CD14-positive monocyte (primary cell): ENCODE measurements around the gene FAM228B. TPM values are rescaled to one million over a fixed set of nuclear protein-coding genes. Genes with fewer than 3 reads are reported as not detected.
A peak's percentile ranks its signal among the peaks of the same experiment; 100 is the strongest.
"Not testable (repeated sequence)": the region's sequence is repeated elsewhere in the genome, so short reads cannot be mapped to it uniquely, and the experiment has no call there.

ENCODE experiments used
- DNase-seq, 3 donors: peaks; one replicate each; pipeline ENCODE4 v3.0.0-alpha.2; 2011 to 2022
- H2AFZ ChIP-seq: 2 replicates; pipeline ENCODE4 v1.6.0; 2012; ENCODE audit warnings: mild to moderate bottlenecking, low read depth, low read length, inconsistent platforms; ENCODE audit not compliant: insufficient read depth, poor library complexity, severe bottlenecking
- H3K27ac ChIP-seq, 2 donors: 1 replicate in 1 of 2; 2 replicates in 1 of 2; pipeline ENCODE4 v1.5.1; 2012 to 2013; ENCODE audit warnings: low read length in 2 of 2, control low read depth in 1 of 2, inconsistent platforms in 1 of 2, low read depth in 1 of 2, mild to moderate bottlenecking in 1 of 2
- H3K27me3 ChIP-seq, 2 donors: one replicate each; pipeline versions ENCODE4 v1.6.0 to v1.6.1; 2011 to 2013; ENCODE audit warnings: low read length in 2 of 2; ENCODE audit not compliant: control insufficient read depth in 2 of 2, insufficient read depth in 2 of 2
- H3K36me3 ChIP-seq, 2 donors: replicated peaks in 1 of 2; 1 replicate in 1 of 2; 2 replicates in 1 of 2; pipeline versions ENCODE4 v1.5.1 to v1.6.1; 2012 to 2013; ENCODE audit warnings: low read length in 2 of 2, control low read depth in 1 of 2, inconsistent platforms in 1 of 2, mild to moderate bottlenecking in 1 of 2; ENCODE audit not compliant: insufficient read depth in 2 of 2, control insufficient read depth in 1 of 2
- H3K4me1 ChIP-seq, 2 donors: 1 replicate in 1 of 2; 2 replicates in 1 of 2; pipeline versions ENCODE4 v1.5.1 to v1.6.1; 2012 to 2013; ENCODE audit warnings: low read length in 2 of 2, control low read depth in 1 of 2, inconsistent platforms in 1 of 2, mild to moderate bottlenecking in 1 of 2, moderate library complexity in 1 of 2; ENCODE audit not compliant: insufficient read depth in 2 of 2, control insufficient read depth in 1 of 2
- H3K4me2 ChIP-seq: replicated peaks from 2 replicates; pipeline ENCODE3; 2012; ENCODE audit warnings: low read length, moderate library complexity, mild to moderate bottlenecking; ENCODE audit not compliant: poor library complexity, severe bottlenecking; ENCODE audit errors: extremely low read depth
- H3K4me3 ChIP-seq, 3 experiments: fragments of 200-600 bp in 1 of 3; sonication (generic) in 1 of 3; replicated peaks in 1 of 3; 1 replicate in 2 of 3; 2 replicates in 1 of 3; pipeline ENCODE4 v1.5.1; 2011 to 2013; ENCODE audit warnings: low read length in 3 of 3, mild to moderate bottlenecking in 3 of 3, control low read depth in 2 of 3, low read depth in 2 of 3, inconsistent platforms in 1 of 3, moderate library complexity in 1 of 3
- H3K79me2 ChIP-seq: 2 replicates; pipeline ENCODE4 v1.6.0; 2012; ENCODE audit warnings: mild to moderate bottlenecking, control low read depth, inconsistent platforms, low read length, moderate library complexity; ENCODE audit not compliant: insufficient read depth
- H3K9ac ChIP-seq: 2 replicates; pipeline ENCODE4 v1.6.0; 2017; ENCODE audit warnings: low read length, mild to moderate bottlenecking; ENCODE audit not compliant: insufficient read depth, poor library complexity, severe bottlenecking
- H3K9me3 ChIP-seq, 2 donors: replicated peaks in 1 of 2; 1 replicate in 1 of 2; 2 replicates in 1 of 2; pipeline versions ENCODE4 v1.5.1 to v1.6.1; 2012 to 2013; ENCODE audit warnings: low read length in 2 of 2, control low read depth in 1 of 2; ENCODE audit not compliant: control insufficient read depth in 1 of 2, insufficient read depth in 1 of 2
- H4K20me1 ChIP-seq: 2 replicates; pipeline ENCODE4 v1.6.0; 2012; ENCODE audit warnings: mild to moderate bottlenecking, low read length, control low read depth, moderate library complexity; ENCODE audit not compliant: insufficient read depth
- H3K27ac Mint-ChIP-seq, 7 donors: one replicate each; pipeline ENCODE4 v1.8.0; 2020; ENCODE audit warnings: mild to moderate bottlenecking in 7 of 7, mixed read lengths in 7 of 7, moderate library complexity in 6 of 7, inconsistent platforms in 2 of 7
- H3K27me3 Mint-ChIP-seq, 3 donors: one replicate each; pipeline ENCODE4 v1.8.0; 2021 to 2022; ENCODE audit warnings: low read depth in 3 of 3, mild to moderate bottlenecking in 3 of 3, mixed read lengths in 3 of 3, moderate library complexity in 3 of 3, inconsistent platforms in 1 of 3
- H3K36me3 Mint-ChIP-seq, 2 donors: one replicate each; pipeline ENCODE4 v1.8.0; 2020; ENCODE audit warnings: mixed read lengths in 2 of 2, inconsistent platforms in 1 of 2, mild to moderate bottlenecking in 1 of 2
- H3K4me1 Mint-ChIP-seq: one replicate; pipeline ENCODE4 v1.8.0; 2020; ENCODE audit warnings: mild to moderate bottlenecking, mixed read lengths
- H3K4me3 Mint-ChIP-seq, 2 donors: one replicate each; pipeline ENCODE4 v1.8.0; 2020; ENCODE audit warnings: mild to moderate bottlenecking in 2 of 2, mixed read lengths in 2 of 2, moderate library complexity in 1 of 2
- H3K9me3 Mint-ChIP-seq, 7 donors: one replicate each; pipeline ENCODE4 v1.8.0; 2020 to 2022; ENCODE audit warnings: mixed read lengths in 7 of 7, mild to moderate bottlenecking in 6 of 7, moderate library complexity in 6 of 7, inconsistent platforms in 2 of 7
- WGBS: methylation state at CpG from one replicate; pipeline ENCODE4 v1.1.5; 2013; ENCODE audit warnings: missing lambda C conversion rate; ENCODE audit not compliant: insufficient coverage; 5-methylcytosine and 5-hydroxymethylcytosine counted together
- intact Hi-C, 2 donors: fragments of 100-400 bp; cut with micrococcal nuclease; formaldehyde crosslinking; loops; one replicate each; pipeline versions ENCODE4 v1.15.0 to v1.15.1; 2023
- polyA plus RNA-seq, 3 donors: library from polyadenylated mRNA; depleted of rRNA in 1 of 3; unstranded in 2 of 3; stranded (reverse) in 1 of 3; fragments of 300-500 nt in 2 of 3; fragments of >200 nt in 1 of 3; fragmentation: Illumina TruSeq in 2 of 3; gene quantifications; 1 replicate in 2 of 3; 2 replicates in 1 of 3; pipeline ENCODE4 v1.2.3, GENCODE V29; 2012 to 2021
- TF ChIP-seq, protein P1 (sequence below): fragments of 200-600 bp; IDR thresholded peaks from one replicate; pipeline ENCODE4 v1.8.0; 2022; ENCODE audit warnings: antibody characterized with exemption, mild to moderate bottlenecking

The FAM228B gene
- polyA plus RNA-seq, 3 donors = 6.5 to 16.1 (median 7.5) TPM

DNA sequence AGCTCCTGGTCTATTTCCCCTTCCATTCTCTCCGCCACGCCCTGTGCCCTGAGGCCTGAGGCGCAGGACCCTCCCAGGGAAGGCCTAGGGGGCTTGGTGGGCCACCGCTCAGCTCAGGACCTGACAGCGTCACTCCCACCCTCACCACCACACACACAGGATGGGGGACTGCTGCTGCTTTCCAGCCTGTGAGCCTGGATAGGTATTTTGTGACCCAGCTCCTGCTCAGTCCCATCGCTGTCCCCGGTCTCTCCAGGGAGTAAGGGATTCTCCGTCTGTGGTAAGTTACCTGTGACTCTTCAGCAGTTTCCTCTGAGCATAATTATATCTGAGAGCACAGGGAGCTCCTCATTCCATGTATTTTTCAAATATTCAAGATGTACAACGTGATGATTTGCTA, 67.9 kb downstream of the FAM228B start:
- no peak overlapping the region for H3K4me3 Mint-ChIP-seq
- no peak overlapping the region for H3K9ac ChIP-seq
- no peaks in the 10 kb centered on the region for H3K9me3 ChIP-seq
- H3K27ac ChIP-seq = no peak overlapping the region
- H3K4me3 ChIP-seq = no peak overlapping the region
- H3K79me2 ChIP-seq = no peaks in the 10 kb centered on the region
- H4K20me1 ChIP-seq = no peaks in the 10 kb centered on the region
- TF ChIP-seq, protein P1, sequence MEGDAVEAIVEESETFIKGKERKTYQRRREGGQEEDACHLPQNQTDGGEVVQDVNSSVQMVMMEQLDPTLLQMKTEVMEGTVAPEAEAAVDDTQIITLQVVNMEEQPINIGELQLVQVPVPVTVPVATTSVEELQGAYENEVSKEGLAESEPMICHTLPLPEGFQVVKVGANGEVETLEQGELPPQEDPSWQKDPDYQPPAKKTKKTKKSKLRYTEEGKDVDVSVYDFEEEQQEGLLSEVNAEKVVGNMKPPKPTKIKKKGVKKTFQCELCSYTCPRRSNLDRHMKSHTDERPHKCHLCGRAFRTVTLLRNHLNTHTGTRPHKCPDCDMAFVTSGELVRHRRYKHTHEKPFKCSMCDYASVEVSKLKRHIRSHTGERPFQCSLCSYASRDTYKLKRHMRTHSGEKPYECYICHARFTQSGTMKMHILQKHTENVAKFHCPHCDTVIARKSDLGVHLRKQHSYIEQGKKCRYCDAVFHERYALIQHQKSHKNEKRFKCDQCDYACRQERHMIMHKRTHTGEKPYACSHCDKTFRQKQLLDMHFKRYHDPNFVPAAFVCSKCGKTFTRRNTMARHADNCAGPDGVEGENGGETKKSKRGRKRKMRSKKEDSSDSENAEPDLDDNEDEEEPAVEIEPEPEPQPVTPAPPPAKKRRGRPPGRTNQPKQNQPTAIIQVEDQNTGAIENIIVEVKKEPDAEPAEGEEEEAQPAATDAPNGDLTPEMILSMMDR = no peak
- no peaks in the 10 kb centered on the region for H3K4me1 Mint-ChIP-seq
- H3K27me3 ChIP-seq = no peaks in the 10 kb centered on the region
- no peaks in the 10 kb centered on the region for H3K36me3 ChIP-seq
- H3K27ac Mint-ChIP-seq = peak overlapping the region in 1 of 7 donors; percentile 33
- H2AFZ ChIP-seq = no peak overlapping the region
- peaks cover 3 to 10% (median 5%) of the 10 kb centered on the region in 7 donors for H3K9me3 Mint-ChIP-seq
- H3K36me3 Mint-ChIP-seq = no peaks in the 10 kb centered on the region
- DNase-seq = no peak
- peaks cover 0 to 2% (median 0%) of the 10 kb centered on the region in 3 donors for H3K27me3 Mint-ChIP-seq
- intact Hi-C loops = no loop called here
- H3K4me1 ChIP-seq = no peaks in the 10 kb centered on the region
- H3K4me2 ChIP-seq = no peak overlapping the region
- WGBS = 97% methylated on average over 4 of the region's 9 CpGs

DNA sequence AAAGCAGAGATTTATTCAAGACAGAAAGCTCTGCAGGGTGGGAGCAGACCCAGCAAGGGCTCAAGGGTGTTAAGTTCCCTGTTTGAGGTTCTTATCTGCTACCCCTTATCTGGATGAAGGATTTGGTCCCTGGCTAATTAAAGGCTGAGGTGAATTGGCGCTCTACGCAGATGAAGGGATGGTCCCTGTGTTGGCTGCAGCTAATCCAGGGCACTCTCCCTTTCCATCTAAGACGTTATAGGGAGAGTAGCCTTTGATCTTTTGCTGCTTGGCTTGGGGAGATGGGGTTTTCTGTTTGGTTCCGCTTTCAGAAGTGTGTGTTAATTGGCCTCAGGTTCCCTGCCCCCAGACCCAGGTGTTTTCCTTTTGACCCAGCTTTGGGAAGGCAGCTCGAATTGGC, 68.6 kb downstream of the FAM228B start:
- no peaks in the 10 kb centered on the region for H3K36me3 ChIP-seq
- peak overlapping the region in 1 of 7 donors; percentile 42 for H3K27ac Mint-ChIP-seq
- no peak overlapping the region for H3K27ac ChIP-seq
- peaks cover 5 to 11% (median 6%) of the 10 kb centered on the region in 7 donors for H3K9me3 Mint-ChIP-seq
- intact Hi-C loops = no loop called here
- H3K27me3 ChIP-seq = no peaks in the 10 kb centered on the region
- no peak for DNase-seq
- no peak overlapping the region for H2AFZ ChIP-seq
- H3K4me3 Mint-ChIP-seq = no peak overlapping the region
- H3K9ac ChIP-seq = no peak overlapping the region
- TF ChIP-seq, protein P1 = no peak
- no peaks in the 10 kb centered on the region for H3K9me3 ChIP-seq
- H3K36me3 Mint-ChIP-seq = no peaks in the 10 kb centered on the region
- no peaks in the 10 kb centered on the region for H3K79me2 ChIP-seq
- H3K27me3 Mint-ChIP-seq = peaks cover 0 to 2% (median 0%) of the 10 kb centered on the region in 3 donors
- H3K4me2 ChIP-seq = no peak overlapping the region
- no peaks in the 10 kb centered on the region for H3K4me1 Mint-ChIP-seq
- no peaks in the 10 kb centered on the region for H3K4me1 ChIP-seq
- H3K4me3 ChIP-seq = no peak overlapping the region
- WGBS = 88% methylated on average over 2 of the region's 5 CpGs
- no peaks in the 10 kb centered on the region for H4K20me1 ChIP-seq

DNA sequence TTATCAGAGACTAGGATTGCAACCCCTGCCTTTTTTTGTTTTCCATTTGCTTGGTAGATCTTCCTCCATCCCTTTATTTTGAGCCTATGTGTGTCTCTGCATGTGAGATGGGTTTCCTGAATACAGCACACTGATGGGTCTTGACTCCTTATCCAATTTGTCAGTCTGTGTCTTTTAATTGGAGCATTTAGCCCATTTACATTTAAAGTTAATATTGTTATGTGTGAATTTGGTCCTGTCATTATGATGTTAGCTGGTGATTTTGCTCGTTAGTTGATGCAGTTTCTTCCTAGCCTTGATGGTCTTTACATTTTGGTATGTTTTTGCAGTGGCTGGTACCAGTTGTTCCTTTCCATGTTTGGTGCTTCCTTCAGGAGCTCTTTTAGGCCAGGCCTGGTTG, 73.9 kb downstream of the FAM228B start:
- H3K27me3 Mint-ChIP-seq, H3K27ac ChIP-seq, H2AFZ ChIP-seq, DNase-seq, intact Hi-C loops, H3K4me1 Mint-ChIP-seq, H4K20me1 ChIP-seq, H3K4me2 ChIP-seq, H3K27ac Mint-ChIP-seq, H3K9me3 ChIP-seq, H3K4me1 ChIP-seq, H3K4me3 Mint-ChIP-seq, H3K79me2 ChIP-seq, H3K9ac ChIP-seq, H3K27me3 ChIP-seq, H3K4me3 ChIP-seq: not testable (repeated sequence)
- H3K9me3 Mint-ChIP-seq = peaks cover 7 to 19% (median 8%) of the 10 kb centered on the region in 7 donors
- WGBS = no CpG with 5 or more reads among the region's 1 CpG
- H3K36me3 Mint-ChIP-seq = peaks cover 16 to 20% of the 10 kb centered on the region in 2 donors
- peaks cover 9 to 14% of the 10 kb centered on the region in 2 donors for H3K36me3 ChIP-seq
